Dermis blood vessel endothelial cell (primary cell): ENCODE results near the gene PDIA4. TPM values are rescaled to one million over a fixed set of nuclear protein-coding genes. Genes with fewer than 3 reads are reported as not detected.
"Not testable (repeated sequence)": the region's sequence is repeated elsewhere in the genome, so short reads cannot be mapped to it uniquely, and the experiment has no call there.

Experiments used
- DNase-seq: peaks from one replicate; pipeline ENCODE4 v3.0.0; 2010
- total RNA-seq: library from RNA; depleted of rRNA; stranded (reverse); fragments of >200 nt; gene quantifications from 2 replicates; pipeline ENCODE4 v1.2.3, GENCODE V29; 2014

Gene PDIA4
- total RNA-seq, 1 donor from 2014 or later, result 411 TPM

GRCh38 chr7:149036676-149037075 is 8.4 kb upstream of the PDIA4 start:
- DNase-seq, result no peak

- no peak for DNase-seq
These were observed 3.1 kb upstream of the PDIA4 start for GRCh38 chr7:149031353-149031910.

DNA sequence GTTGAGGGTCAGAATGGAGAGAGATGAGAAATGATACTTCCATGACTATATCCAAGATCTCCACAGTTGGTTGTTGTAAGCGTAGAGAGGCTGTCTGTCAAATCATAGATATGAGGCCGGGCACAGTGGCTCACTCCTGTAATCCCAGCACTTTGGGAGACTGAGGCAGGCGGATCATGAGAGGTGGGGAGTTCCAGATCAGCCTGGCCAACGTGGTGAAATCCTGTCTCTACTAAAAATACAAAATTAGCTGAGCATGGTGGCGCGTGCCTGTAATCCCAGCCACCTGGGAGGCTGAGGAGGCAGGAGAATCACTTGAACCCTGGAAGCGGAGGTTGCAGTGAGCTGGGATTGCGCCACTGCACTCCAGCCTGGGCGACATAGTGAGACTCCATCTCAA is 2.1 kb upstream of the PDIA4 start:
- DNase-seq, result not testable (repeated sequence)

- DNase-seq, result peak; percentile 43
These were observed 527 bp downstream of the PDIA4 start for GRCh38 chr7:149027611-149028345.

GRCh38 chr7:149027055-149027454 is 1.2 kb downstream of the PDIA4 start:
- DNase-seq, result no peak

GRCh38 chr7:149023662-149024061 is 4.6 kb downstream of the PDIA4 start:
- no peak for DNase-seq

DNA sequence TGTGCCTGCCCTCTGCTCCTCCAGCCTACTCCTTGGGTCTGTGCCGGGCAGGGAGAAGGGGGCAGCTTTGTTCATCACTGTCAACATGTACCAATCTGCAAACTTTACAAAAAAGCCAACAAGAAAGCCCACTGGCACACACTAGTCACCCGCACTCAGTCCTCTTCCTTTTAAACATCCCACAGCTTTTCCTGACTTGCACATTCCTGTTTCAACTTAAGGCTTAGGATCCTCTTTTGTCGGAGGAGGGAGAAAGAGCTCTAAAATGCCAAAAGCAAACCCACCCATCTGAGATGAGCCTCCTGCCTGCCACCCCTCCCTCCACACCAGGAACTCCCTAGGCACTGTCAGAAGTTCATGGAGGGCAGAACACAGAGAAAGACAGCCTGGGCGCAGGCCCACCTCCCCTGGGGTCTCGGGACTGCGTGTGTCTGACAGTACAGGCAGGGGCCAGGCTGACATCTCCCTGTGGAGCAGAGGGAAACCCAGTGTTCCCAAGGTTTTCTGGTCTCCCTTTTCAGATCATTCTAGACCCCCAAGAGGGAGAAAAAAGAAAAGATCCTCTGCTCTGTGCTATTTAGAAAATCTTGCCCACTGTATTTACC is 5.4 kb downstream of the PDIA4 start:
- DNase-seq, result no peak

DNA sequence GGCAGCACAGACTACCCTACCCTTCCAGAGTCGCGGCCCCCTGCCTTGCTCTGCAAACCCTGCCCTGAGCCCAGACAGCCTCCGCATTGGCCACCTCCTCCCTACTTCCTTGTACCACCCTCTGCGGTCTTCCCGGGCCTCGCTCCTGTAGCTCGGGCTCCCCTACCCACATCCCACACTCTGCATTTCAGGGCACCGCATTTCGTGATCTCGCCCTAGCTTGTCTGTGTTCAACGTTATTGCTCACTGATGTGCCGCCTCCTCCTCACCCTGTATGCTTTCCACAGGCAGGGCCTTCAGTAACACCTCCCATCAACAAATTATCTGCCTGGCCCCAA is 6.6 kb downstream of the PDIA4 start:
- DNase-seq, result no peak

DNA sequence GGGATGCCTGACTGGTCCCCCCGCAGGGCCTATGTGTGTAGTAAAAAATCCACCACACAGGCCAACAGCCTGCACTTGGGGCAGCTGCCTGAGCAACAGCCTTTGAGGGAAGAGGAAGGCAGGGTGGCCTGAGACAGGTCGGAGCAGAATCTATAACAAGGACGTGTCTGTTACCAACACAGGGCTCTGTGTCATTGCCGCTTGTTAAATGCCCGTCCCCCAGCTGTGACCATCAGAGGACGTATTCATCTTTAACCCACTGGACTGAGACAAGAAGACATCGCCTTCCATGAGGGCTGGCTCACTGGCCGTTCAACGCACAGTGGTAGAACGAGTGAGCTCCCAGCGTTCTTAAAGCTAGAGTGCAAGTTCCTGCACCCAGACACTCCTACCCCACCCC is 7.8 kb downstream of the PDIA4 start:
- no peak for DNase-seq

DNA sequence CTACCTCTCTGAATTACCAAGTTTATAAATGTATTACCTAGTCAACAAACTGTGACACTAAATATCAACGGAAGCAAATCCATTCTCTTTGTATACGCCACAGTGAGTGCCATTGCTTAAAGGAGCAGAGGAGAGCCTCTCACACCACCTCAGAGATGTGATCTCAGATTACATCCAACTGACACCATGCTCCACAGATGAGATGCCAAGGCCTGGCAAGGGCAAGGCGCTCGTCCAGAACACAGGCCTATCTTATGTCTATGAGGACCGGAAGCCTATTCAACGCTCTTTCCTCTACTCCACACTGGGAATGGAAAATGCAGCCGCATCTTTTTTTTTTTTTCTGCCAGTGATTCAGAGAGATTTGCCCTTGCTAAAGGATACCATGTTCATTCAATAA is 11.4 kb downstream of the PDIA4 start:
- no peak for DNase-seq

- no peak for DNase-seq
These were observed 14.0 kb downstream of the PDIA4 start for GRCh38 chr7:149014309-149014708.

DNA sequence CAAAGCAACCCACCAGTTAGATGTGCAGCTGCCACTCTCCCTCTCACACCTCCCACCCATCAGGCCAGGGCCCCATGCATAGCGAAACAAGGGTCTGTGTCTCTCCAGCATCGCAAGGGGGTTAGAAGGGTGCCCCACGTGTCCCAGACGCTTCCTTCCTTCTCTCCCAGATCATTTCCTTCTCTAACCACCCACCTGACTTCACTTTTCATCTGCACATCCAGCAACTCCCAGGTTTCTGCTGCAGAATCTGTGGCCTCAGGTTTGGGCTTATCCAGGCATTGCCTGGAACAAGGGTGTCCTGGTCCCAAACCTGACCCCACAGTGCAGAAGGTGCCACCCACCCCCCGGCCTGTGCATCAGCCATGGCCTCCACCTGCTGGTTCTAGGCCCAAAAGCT is 14.4 kb downstream of the PDIA4 start:
- no peak for DNase-seq

GRCh38 chr7:149012730-149013129 is 15.6 kb downstream of the PDIA4 start:
- DNase-seq, result not testable (repeated sequence)

DNA sequence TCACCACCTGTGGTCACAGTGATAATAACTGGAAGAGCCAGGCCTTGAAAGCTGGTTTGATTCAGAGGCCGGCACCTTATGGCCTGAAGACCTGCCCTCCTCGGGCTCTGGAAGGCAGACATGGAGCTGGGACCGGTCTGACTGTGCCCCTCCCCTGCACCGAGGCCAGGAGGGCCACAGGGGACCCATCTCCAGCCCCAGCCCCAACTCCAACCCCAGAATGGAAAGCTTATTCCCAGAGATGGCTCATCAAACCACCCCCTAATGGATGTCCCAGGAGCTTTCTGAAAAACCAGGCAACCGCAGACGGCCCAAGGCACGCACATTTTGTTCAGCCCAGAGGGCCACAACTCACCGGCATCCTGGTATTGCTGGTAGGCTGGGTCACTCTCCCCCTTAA is 16.8 kb downstream of the PDIA4 start:
- DNase-seq, result no peak

DNA sequence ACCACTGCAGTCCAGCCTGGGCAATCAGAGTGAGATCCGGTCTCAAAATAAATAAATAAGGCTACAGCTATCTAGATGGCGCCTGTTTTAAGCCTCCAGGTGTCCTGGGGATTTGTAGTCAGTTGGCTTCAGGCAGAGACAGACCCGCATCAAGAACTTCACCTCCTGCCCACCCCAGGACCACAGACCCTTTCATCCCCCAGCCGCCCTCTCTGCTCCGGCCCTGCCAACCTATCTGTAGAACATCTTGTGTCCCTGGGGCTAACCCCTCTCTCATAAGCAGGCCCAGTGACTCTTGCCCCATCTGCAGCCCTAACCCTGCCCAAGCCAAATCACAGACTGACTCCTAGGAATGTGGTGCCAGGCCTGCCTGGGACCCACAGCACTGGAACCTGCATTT is 17.9 kb downstream of the PDIA4 start:
- DNase-seq, result no peak

DNA sequence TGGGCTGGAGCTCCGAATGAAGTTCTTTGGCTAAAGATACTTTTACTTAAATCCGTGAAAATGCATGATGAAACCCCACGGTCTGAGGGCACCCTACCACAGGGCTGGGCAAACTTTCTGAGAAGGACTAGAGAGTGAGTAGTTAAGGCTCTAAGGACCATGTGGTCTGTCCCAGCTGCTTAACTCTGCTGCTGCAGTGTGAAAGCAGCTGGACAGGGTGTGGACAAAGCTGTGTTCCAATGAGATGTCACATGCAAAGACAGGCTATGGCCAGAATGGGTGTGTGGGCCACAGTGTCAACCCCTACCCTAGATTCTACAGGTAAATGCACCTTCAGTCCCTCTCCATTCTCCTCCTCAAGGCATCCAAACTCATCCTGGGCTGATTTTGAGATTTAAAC is 18.8 kb downstream of the PDIA4 start:
- DNase-seq, result no peak

- peak; percentile 21 for DNase-seq
These were observed 20.7 kb downstream of the PDIA4 start for GRCh38 chr7:149007611-149008010.

GRCh38 chr7:149007146-149007545 is 21.2 kb downstream of the PDIA4 start:
- no peak for DNase-seq

- DNase-seq, result no peak
These were observed 22.0 kb downstream of the PDIA4 start for GRCh38 chr7:149006345-149006725.

DNA sequence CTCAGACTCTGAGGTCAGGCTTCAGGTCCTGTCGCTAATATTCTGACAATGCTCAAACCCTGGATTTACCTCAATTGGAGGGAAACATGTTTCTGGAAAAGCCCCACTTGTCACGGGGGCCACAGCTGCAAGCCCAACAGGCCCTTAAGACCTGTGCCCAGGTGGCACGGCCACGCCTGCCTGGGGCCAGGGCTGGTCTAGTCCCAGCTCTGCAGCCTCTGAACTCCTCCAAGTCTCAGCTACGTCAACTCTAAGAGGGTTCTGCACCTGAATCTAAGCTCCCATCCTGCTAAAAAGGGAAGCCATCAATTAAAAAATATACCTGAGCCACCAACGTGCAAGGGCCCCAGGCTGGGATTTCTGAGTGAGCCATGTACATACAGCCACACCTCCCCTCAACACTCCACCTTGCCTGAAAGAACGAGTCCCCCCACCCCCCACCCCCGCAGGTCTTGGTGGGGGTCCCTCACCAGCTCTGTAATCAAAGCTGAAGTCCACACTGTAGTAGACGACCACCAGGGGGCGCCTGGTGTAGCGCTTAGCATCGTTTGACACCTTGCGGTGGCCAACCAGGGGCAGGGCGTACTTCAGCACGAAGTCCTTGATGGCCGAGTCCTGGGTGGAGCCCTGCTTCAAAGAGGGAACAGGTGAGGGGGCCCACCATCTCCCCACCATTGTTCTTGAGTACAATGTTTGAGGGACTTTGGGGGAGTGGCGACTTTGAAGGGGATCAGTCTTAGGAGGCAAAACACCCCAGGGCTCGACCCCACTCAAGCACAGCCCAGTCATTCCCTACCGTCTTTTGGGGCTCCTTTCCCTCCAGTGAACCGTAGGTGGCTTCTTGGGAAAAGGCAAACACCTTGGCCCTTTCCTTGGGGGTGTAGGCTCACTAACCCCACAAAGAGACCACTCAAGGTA is 22.6 kb downstream of the PDIA4 start:
- peak; percentile 91 for DNase-seq

GRCh38 chr7:149004405-149005370 is 23.6 kb downstream of the PDIA4 start:
- DNase-seq, result no peak
